Neural cell (in vitro differentiated cells): ENCODE measurements around the gene ARHGAP24. TPM values are rescaled to one million over a fixed set of nuclear protein-coding genes. Genes with fewer than 3 reads are reported as not detected.

Source experiments
- H2AFZ ChIP-seq: fragments of 200-600, 300-800 bp; sonication (generic), shearing (Covaris generic); 2 replicates; pipeline ENCODE4 v1.6.0; 2014; ENCODE audit warnings: low read depth, mild to moderate bottlenecking, antibody characterized with exemption, low read length, moderate library complexity
- H3F3A ChIP-seq: fragments of 200-600 bp; shearing (Covaris generic); 2 replicates; pipeline ENCODE4 v1.6.1; 2016; ENCODE audit warnings: mild to moderate bottlenecking, moderate library complexity, mixed read lengths, antibody characterized with exemption, low read length; ENCODE audit not compliant: insufficient read depth, poor library complexity, severe bottlenecking
- H3K27ac ChIP-seq: fragments of 200-600, 300-800 bp; sonication (generic), shearing (Covaris generic); 2 replicates; pipeline ENCODE4 v1.5.1; 2014; ENCODE audit warnings: mild to moderate bottlenecking, low read length, moderate library complexity
- H3K27me3 ChIP-seq: fragments of 300-800, 200-600 bp; sonication (generic), shearing (Covaris generic); 2 replicates; pipeline ENCODE4 v1.6.0; 2014; ENCODE audit warnings: mild to moderate bottlenecking, low read depth, low read length, moderate library complexity; ENCODE audit not compliant: insufficient read depth
- H3K36me3 ChIP-seq: fragments of 300-800, 200-600 bp; sonication (generic), shearing (Covaris generic); 2 replicates; pipeline ENCODE4 v1.5.1; 2014; ENCODE audit warnings: mild to moderate bottlenecking, antibody characterized with exemption, low read length, moderate library complexity; ENCODE audit not compliant: insufficient read depth
- H3K4me2 ChIP-seq: fragments of 300-800, 200-600 bp; sonication (generic), shearing (Covaris generic); 2 replicates; pipeline ENCODE4 v1.6.0; 2014; ENCODE audit warnings: mild to moderate bottlenecking, low read length
- H3K4me3 ChIP-seq: fragments of 300-800, 200-600 bp; sonication (generic), shearing (Covaris generic); 2 replicates; pipeline ENCODE4 v1.5.1; 2014; ENCODE audit warnings: mild to moderate bottlenecking, low read length, moderate library complexity
- H3K79me2 ChIP-seq: fragments of 200-600 bp; shearing (Covaris generic); replicated peaks from 2 replicates; pipeline ENCODE4 v1.6.0; 2014; ENCODE audit warnings: mild to moderate bottlenecking, low read length, moderate library complexity; ENCODE audit not compliant: insufficient read depth
- H3K9ac ChIP-seq: fragments of 300-800, 200-600 bp; sonication (generic), shearing (Covaris generic); 2 replicates; pipeline ENCODE4 v1.6.1; 2016; ENCODE audit warnings: mild to moderate bottlenecking, low read length, mixed read lengths
- H3K9me2 ChIP-seq: fragments of 200-600 bp; shearing (Covaris generic); 2 replicates; pipeline ENCODE4 v1.6.1; 2016; ENCODE audit warnings: mild to moderate bottlenecking, low read length, mixed read lengths; ENCODE audit not compliant: insufficient read depth
- H3K9me3 ChIP-seq: fragments of 200-600, 300-800 bp; sonication (generic), shearing (Covaris generic); 2 replicates; pipeline ENCODE4 v1.6.1; 2016; ENCODE audit warnings: mild to moderate bottlenecking, mixed run types, low read length, moderate library complexity, mixed read lengths
- H4K20me1 ChIP-seq: fragments of 200-600 bp; shearing (Covaris generic); 2 replicates; pipeline ENCODE4 v1.6.1; 2016; ENCODE audit warnings: mild to moderate bottlenecking, mixed run types; ENCODE audit not compliant: insufficient read depth
- EP300 ChIP-seq: fragments of 450-650 bp; conservative IDR thresholded peaks from 2 replicates; pipeline ENCODE4 v1.6.1; 2014; ENCODE audit warnings: antibody characterized with exemption, mild to moderate bottlenecking, moderate library complexity; ENCODE audit not compliant: poor library complexity, severe bottlenecking
- EZH2 ChIP-seq: fragments of 200-600, 300-800 bp; shearing (Covaris generic), sonication (generic); IDR thresholded peaks from 2 replicates; pipeline ENCODE4 v1.6.1; 2014; ENCODE audit warnings: antibody characterized with exemption, low read length, borderline replicate concordance, mild to moderate bottlenecking; ENCODE audit not compliant: insufficient read depth, poor library complexity, severe bottlenecking
- MXI1 ChIP-seq: fragments of 450-650 bp; conservative IDR thresholded peaks from 2 replicates; pipeline ENCODE4 v1.6.1; 2014; ENCODE audit warnings: antibody characterized with exemption, mild to moderate bottlenecking; ENCODE audit not compliant: poor library complexity, severe bottlenecking
- POLR2AphosphoS5 ChIP-seq: IDR thresholded peaks from 2 replicates; pipeline ENCODE4 v1.6.1; 2012
- RAD21 ChIP-seq: fragments of 450-650 bp; conservative IDR thresholded peaks from 2 replicates; pipeline ENCODE4 v1.6.1; 2014; ENCODE audit warnings: antibody characterized with exemption, mild to moderate bottlenecking, moderate library complexity
- SMC3 ChIP-seq: fragments of 450-650 bp; conservative IDR thresholded peaks from 2 replicates; pipeline ENCODE4 v1.6.1; 2014; ENCODE audit warnings: antibody characterized with exemption, mild to moderate bottlenecking, moderate library complexity; ENCODE audit not compliant: poor library complexity
- TAF1 ChIP-seq: IDR thresholded peaks from 2 replicates; pipeline ENCODE4 v1.6.1; 2012; ENCODE audit warnings: low read depth
- polyA plus RNA-seq: library from polyadenylated mRNA; depleted of rRNA; stranded (reverse); fragments of >200 nt; gene quantifications from 2 replicates; pipeline ENCODE4 v1.2.3, GENCODE V29; 2014
- TF ChIP-seq, protein P1 (sequence below): IDR thresholded peaks from 2 replicates; pipeline ENCODE4 v1.6.1; 2012; ENCODE audit warnings: borderline replicate concordance
- TF ChIP-seq, protein P2 (sequence below): fragments of 450-650 bp; IDR thresholded peaks from 2 replicates; pipeline ENCODE4 v1.5.1; 2014; ENCODE audit warnings: antibody characterized with exemption, mild to moderate bottlenecking, moderate library complexity; ENCODE audit not compliant: poor library complexity, severe bottlenecking

Gene ARHGAP24
- polyA plus RNA-seq, 1 donor from 2014 or later = 2.9 TPM

DNA sequence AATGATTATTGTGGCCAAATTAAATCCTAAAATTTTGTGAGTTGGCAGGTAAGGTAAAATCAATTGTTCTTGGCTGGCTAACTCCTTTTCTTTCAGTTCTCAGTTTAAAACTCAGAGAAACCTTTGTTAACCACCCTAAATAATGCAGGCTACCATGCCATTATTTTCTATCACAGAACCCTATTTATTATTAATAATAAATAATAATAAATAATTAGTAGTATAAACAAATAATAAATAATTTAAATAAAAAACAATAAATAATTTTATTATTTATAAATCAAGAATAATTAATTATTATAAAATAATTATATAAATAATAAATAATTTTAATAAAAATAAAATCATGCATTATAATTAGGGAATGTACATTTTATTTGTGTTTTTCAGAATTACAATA is 390.3 kb downstream of the ARHGAP24 start:
- TF ChIP-seq, protein P1, sequence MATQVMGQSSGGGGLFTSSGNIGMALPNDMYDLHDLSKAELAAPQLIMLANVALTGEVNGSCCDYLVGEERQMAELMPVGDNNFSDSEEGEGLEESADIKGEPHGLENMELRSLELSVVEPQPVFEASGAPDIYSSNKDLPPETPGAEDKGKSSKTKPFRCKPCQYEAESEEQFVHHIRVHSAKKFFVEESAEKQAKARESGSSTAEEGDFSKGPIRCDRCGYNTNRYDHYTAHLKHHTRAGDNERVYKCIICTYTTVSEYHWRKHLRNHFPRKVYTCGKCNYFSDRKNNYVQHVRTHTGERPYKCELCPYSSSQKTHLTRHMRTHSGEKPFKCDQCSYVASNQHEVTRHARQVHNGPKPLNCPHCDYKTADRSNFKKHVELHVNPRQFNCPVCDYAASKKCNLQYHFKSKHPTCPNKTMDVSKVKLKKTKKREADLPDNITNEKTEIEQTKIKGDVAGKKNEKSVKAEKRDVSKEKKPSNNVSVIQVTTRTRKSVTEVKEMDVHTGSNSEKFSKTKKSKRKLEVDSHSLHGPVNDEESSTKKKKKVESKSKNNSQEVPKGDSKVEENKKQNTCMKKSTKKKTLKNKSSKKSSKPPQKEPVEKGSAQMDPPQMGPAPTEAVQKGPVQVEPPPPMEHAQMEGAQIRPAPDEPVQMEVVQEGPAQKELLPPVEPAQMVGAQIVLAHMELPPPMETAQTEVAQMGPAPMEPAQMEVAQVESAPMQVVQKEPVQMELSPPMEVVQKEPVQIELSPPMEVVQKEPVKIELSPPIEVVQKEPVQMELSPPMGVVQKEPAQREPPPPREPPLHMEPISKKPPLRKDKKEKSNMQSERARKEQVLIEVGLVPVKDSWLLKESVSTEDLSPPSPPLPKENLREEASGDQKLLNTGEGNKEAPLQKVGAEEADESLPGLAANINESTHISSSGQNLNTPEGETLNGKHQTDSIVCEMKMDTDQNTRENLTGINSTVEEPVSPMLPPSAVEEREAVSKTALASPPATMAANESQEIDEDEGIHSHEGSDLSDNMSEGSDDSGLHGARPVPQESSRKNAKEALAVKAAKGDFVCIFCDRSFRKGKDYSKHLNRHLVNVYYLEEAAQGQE = no peak
- TF ChIP-seq TAF1 = no peak
- no peak for TF ChIP-seq MXI1
- no peak for TF ChIP-seq POLR2AphosphoS5
- TF ChIP-seq RAD21 = no peak
- TF ChIP-seq, protein P2, sequence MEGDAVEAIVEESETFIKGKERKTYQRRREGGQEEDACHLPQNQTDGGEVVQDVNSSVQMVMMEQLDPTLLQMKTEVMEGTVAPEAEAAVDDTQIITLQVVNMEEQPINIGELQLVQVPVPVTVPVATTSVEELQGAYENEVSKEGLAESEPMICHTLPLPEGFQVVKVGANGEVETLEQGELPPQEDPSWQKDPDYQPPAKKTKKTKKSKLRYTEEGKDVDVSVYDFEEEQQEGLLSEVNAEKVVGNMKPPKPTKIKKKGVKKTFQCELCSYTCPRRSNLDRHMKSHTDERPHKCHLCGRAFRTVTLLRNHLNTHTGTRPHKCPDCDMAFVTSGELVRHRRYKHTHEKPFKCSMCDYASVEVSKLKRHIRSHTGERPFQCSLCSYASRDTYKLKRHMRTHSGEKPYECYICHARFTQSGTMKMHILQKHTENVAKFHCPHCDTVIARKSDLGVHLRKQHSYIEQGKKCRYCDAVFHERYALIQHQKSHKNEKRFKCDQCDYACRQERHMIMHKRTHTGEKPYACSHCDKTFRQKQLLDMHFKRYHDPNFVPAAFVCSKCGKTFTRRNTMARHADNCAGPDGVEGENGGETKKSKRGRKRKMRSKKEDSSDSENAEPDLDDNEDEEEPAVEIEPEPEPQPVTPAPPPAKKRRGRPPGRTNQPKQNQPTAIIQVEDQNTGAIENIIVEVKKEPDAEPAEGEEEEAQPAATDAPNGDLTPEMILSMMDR = no peak
- no peak for TF ChIP-seq SMC3
- H2AFZ ChIP-seq = no peak overlapping the region
- H3K9me2 ChIP-seq = no peaks in the 10 kb centered on the region
- no peaks in the 10 kb centered on the region for H3K36me3 ChIP-seq
- no peak overlapping the region for H3K9ac ChIP-seq
- no peaks in the 10 kb centered on the region for H4K20me1 ChIP-seq
- H3F3A ChIP-seq = no peaks in the 10 kb centered on the region
- H3K9me3 ChIP-seq = no peaks in the 10 kb centered on the region
- no peak overlapping the region for H3K27ac ChIP-seq
- no peaks in the 10 kb centered on the region for H3K79me2 ChIP-seq
- H3K4me3 ChIP-seq = no peak overlapping the region
- no peak overlapping the region for H3K4me2 ChIP-seq
- no peaks in the 10 kb centered on the region for H3K27me3 ChIP-seq

DNA sequence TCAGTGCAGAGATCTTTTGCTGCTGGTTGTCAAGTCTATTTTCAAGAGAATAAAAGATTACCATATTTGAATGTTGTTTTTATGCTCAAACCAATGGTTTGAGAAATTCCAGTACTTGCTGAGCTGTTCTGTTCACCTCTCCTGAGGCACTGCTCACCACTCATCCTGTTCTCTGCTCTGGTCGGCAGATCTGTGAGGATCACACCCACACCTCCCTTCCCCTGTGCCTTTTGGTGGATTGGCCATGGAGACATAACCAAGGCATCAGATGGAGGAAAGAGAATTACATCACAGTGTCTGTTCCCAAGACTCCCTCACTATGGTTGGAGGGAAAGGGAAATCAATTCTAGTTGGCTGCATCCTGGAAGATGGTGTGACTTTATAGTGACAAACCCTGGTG is 391.6 kb downstream of the ARHGAP24 start:
- Histone ChIP-seq H3K79me2 (no peaks in the 10 kb centered on the region), H3F3A (no peaks in the 10 kb centered on the region), H3K36me3 (no peaks in the 10 kb centered on the region), H2AFZ (no peak overlapping the region), H3K27ac (no peak overlapping the region), H3K9ac (no peak overlapping the region), H4K20me1 (no peaks in the 10 kb centered on the region), H3K27me3 (no peaks in the 10 kb centered on the region), H3K4me2 (no peak overlapping the region), H3K9me3 (no peaks in the 10 kb centered on the region), H3K9me2 (no peaks in the 10 kb centered on the region), H3K4me3 (no peak overlapping the region)
- TF ChIP-seq MXI1 (no peak), EZH2 (no peak), SMC3 (no peak), RAD21 (no peak), TAF1 (no peak), EP300 (no peak), POLR2AphosphoS5 (no peak)
- TF ChIP-seq, protein P1 = no peak
